Muscle of back (tissue), 13 donors: ENCODE data around the gene VCY1B. TPM values are rescaled to one million over a fixed set of nuclear protein-coding genes. Genes with fewer than 3 reads are reported as not detected.
"Not testable (repeated sequence)": the region's sequence is repeated elsewhere in the genome, so short reads cannot be mapped to it uniquely, and the experiment has no call there.

Experiments used
- DNase-seq, 3 donors: peaks; one replicate each; pipeline versions ENCODE4 v3.0.0 to v3.0.0-alpha.2; 2013
- long read RNA-seq, 9 donors: transcript quantifications; one replicate each; lab custom pipeline, GENCODE V29; 2026
- polyA plus RNA-seq, 10 donors: library from polyadenylated mRNA; unstranded; fragments of 120-200 nt; gene quantifications; one replicate each; pipeline ENCODE4 v1.2.1, GENCODE V29; 2013; ENCODE audit not compliant: insufficient read length in 10 of 10

Gene VCY1B
- polyA plus RNA-seq, result not detected
- long read RNA-seq, donor 1, result 0 reads
- long read RNA-seq, donor 2, result 0 reads
- long read RNA-seq, donor 3, result 0 reads
- long read RNA-seq, donor 4, result 0 reads
- long read RNA-seq, donor 5, result 0 reads
- long read RNA-seq, donor 6, result 0 reads
- long read RNA-seq, donor 7, result 0 reads
- long read RNA-seq, donor 8, result 0 reads
- long read RNA-seq, donor 9, result 0 reads

DNA sequence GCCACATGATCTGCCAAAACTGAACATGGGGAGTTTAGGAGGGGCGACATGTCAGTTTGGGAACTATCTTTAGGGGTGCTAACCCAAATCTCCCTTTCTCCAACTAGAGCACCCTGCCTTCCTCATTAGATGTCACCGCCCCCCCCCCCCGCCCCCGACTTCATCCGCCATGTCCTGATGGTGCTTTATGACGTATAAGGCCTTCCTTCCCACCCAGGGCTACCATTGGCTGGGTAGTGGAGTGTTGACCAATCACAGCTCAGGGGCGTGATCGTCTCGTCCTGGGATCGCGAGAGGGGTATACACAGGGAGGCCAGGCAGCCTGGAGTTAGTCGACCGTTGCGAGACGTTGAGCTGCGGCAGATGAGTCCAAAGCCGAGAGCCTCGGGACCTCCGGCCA, at the start of gene VCY1B:
VCY1B (plus strand) TSS at position 301 of the 400 bp plus-strand sequence; CDS start at position 364, 63 bp downstream.
- DNase-seq, result not testable (repeated sequence)

DNA sequence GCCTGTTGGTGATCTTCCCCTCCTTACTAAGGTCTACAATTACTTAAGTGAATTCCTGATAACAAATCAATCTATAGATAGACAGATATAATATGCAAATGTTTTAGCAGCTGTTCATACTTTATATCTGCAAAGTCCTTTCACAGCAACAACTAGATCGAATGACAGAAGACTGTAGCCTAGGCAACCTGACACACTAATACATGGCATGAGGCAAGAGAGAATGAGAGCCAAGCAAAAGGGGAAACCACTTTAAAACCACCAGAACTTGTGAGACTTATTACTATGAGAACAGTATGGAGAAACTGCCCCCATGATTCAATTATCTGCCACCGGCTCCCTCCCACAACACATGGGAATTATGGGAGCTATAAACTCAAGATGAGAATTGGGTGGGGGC, 44.1 kb upstream of the VCY1B start:
- DNase-seq, result not testable (repeated sequence)

DNA sequence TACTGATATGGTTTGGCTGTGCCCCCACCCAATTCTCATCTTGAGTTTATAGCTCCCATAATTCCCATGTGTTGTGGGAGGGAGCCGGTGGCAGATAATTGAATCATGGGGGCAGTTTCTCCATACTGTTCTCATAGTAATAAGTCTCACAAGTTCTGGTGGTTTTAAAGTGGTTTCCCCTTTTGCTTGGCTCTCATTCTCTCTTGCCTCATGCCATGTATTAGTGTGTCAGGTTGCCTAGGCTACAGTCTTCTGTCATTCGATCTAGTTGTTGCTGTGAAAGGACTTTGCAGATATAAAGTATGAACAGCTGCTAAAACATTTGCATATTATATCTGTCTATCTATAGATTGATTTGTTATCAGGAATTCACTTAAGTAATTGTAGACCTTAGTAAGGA, 25.6 kb upstream of the VCY1B start:
- not testable (repeated sequence) for DNase-seq

DNA sequence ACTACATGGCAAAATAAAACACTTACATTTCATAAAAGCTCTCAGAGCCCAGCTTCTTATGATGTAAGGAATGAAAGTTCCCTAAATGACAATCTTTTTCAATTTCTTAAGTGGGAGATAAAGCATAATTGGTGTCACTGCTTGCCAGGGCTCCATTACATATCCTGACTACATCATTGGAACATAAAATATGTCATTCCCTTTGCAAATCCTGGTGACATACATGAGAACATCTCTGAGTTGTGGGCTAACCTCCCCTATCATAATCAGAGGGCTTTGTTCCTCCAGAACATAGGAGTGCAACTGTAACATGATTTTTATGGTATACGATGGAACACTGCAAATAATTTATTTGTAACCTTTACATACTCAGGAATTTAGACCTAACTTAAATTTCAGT, 29.9 kb downstream of the VCY1B start:
- no peak for DNase-seq

Other genes starting within 250 kb of the VCY1B start
- gene VCY, start 69.8 kb upstream of the VCY1B start, polyA plus RNA-seq, result not detected